Left ventricle myocardium inferior (tissue), 1 donor: ENCODE measurements around the gene WFDC11. TPM values are rescaled to one million over a fixed set of nuclear protein-coding genes. Genes with fewer than 3 reads are reported as not detected.
"Not testable (repeated sequence)": the region's sequence is repeated elsewhere in the genome, so short reads cannot be mapped to it uniquely, and the experiment has no call there.

ENCODE experiments used
- DNase-seq: peaks from one replicate; pipeline ENCODE4 v3.0.0-alpha.2; 2020
- H3K27ac ChIP-seq: fragments of 200-600 bp; replicated peaks from 2 replicates; pipeline ENCODE4 v1.8.0; 2021
- H3K27me3 ChIP-seq: fragments of 200-600 bp; 2 replicates; pipeline ENCODE4 v1.8.0; 2021; ENCODE audit warnings: low read depth
- H3K36me3 ChIP-seq: fragments of 200-600 bp; 2 replicates; pipeline ENCODE4 v1.8.0; 2021
- H3K4me1 ChIP-seq: fragments of 200-600 bp; 2 replicates; pipeline ENCODE4 v1.8.0; 2021
- H3K4me3 ChIP-seq: fragments of 200-600 bp; 2 replicates; pipeline ENCODE4 v1.8.0; 2021; ENCODE audit warnings: mild to moderate bottlenecking, moderate library complexity
- H3K9me3 ChIP-seq: fragments of 200-600 bp; replicated peaks from 2 replicates; pipeline ENCODE4 v1.8.0; 2021
- intact Hi-C: fragments of 100-400 bp; cut with micrococcal nuclease; formaldehyde crosslinking; loops from one replicate; pipeline ENCODE4 v1.11.0; 2022
- total RNA-seq: library from RNA; stranded (reverse); fragmentation: NEBNext Ultra II Directional; extraction: Animal tissue kit (Norgen Biotek cat#: 25700); gene quantifications from one replicate; pipeline ENCODE4 v1.2.1, GENCODE V29; 2021
- TF ChIP-seq, protein P1 (sequence below): fragments of 200-600 bp; IDR thresholded peaks from 2 replicates; pipeline ENCODE4 v1.8.0; 2021; ENCODE audit warnings: antibody characterized with exemption, mild to moderate bottlenecking, borderline replicate concordance
- donor health status: DM: no; HTN: yes; CAD: no; lungs with severe emphysema.

Gene WFDC11
- total RNA-seq, 1 donor from 2014 or later: not detected

DNA sequence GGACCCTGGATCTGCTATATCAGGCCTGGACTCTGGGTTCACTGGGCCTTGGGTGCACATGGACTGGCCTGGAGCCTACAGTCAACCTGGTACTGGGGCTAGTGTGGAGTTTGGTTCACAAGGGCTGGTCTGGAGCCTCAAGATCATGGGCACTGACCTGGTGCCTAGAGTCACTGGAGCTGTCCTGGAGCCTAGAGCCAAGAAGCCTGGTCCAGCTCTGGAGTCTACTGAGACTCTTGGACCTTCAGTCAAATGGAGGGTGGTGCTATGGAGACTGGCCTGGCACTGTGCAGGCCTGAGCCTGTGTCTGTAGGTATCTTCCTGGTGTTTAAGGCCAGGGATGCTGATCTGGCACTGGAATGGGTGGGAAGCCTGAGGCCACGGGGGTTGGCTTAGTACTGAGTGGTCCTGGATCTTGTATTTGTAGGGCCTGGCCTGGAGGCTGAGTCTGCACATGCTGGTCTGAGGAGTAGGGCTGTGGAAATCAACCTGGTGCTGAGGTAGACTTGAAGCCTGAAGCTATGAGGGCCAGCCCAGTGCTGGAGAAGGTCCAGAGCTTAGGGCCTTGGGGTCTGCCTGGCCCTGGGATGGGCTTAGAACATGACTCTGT lies 22.5 kb downstream of the WFDC11 start:
- DNase-seq: no peak
- Histone ChIP-seq H3K36me3 (no peaks in the 10 kb centered on the region), H3K27me3 (peaks cover 15% of the 10 kb centered on the region), H3K4me3 (no peak overlapping the region), H3K4me1 (no peaks in the 10 kb centered on the region), H3K9me3 (no peaks in the 10 kb centered on the region), H3K27ac (no peak overlapping the region)
- intact Hi-C loops: no loop called here
- TF ChIP-seq, protein P1, sequence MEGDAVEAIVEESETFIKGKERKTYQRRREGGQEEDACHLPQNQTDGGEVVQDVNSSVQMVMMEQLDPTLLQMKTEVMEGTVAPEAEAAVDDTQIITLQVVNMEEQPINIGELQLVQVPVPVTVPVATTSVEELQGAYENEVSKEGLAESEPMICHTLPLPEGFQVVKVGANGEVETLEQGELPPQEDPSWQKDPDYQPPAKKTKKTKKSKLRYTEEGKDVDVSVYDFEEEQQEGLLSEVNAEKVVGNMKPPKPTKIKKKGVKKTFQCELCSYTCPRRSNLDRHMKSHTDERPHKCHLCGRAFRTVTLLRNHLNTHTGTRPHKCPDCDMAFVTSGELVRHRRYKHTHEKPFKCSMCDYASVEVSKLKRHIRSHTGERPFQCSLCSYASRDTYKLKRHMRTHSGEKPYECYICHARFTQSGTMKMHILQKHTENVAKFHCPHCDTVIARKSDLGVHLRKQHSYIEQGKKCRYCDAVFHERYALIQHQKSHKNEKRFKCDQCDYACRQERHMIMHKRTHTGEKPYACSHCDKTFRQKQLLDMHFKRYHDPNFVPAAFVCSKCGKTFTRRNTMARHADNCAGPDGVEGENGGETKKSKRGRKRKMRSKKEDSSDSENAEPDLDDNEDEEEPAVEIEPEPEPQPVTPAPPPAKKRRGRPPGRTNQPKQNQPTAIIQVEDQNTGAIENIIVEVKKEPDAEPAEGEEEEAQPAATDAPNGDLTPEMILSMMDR: no peak

DNA sequence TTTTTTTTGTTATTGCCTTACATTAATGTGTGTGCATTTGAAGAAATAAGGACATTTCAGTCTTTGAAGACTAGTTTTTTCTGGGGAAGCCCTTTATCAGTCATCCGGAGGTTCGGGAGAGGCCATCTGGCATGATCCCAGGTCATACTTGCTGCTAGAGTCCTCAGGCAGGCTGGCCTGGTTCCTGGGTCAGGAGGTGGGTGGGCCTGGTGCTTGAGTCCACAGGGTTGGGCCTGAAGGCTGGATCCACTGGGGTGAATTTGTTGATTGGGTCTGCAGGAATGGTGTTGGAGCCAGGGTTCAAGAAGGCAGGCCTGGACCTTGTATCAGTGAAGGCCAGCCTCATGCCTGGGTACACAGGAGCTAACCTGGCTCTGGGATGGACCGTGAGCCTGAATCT lies 23.2 kb downstream of the WFDC11 start:
- Histone ChIP-seq H3K9me3 (no peaks in the 10 kb centered on the region), H3K27ac (no peak overlapping the region), H3K4me1 (no peaks in the 10 kb centered on the region), H3K4me3 (no peak overlapping the region), H3K36me3 (no peaks in the 10 kb centered on the region), H3K27me3 (peaks cover 11% of the 10 kb centered on the region)
- DNase-seq: no peak
- intact Hi-C loops: no loop called here
- TF ChIP-seq, protein P1: no peak

DNA sequence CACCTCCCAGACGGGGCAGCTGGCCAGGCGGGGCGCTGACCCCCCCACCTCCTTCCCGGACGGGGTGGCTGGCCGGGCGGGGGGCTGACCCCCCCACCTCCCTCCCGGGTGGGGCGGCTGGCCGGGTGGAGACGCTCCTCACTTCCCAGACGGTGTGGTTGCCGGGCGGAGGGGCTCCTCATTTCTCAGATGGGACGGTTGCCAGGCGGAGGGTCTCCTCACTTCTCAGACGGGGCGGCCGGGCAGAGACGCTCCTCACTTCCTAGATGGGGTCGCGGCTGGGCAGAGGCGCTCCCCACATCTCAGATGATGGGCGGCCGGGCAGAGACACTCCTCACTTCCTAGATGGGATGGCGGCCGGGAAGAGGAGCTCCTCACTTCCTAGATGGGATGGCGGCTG lies 24.2 kb downstream of the WFDC11 start:
- H3K4me3 ChIP-seq, H3K27ac ChIP-seq, H3K4me1 ChIP-seq, H3K36me3 ChIP-seq, DNase-seq, intact Hi-C loops, H3K27me3 ChIP-seq, H3K9me3 ChIP-seq: not testable (repeated sequence)

DNA sequence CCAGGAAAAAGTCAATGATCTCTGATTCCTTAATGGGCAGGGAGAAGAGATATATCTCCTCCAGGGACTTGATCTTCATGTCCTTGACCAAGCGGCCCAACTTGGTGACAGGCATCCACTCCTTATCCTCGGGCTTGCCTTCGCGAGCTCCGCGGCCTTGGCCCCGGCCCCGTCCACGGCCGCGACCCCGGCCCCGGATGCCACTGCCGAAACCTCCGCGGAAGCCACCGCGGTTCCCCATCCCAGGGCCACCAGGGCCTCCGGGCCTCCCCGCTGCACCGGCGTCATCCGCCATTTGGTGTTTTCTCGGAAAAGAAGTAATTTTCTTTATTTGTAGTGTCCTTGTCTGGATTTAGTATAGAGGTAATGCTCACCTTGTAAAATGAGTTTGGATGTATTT lies 29.0 kb downstream of the WFDC11 start:
- H3K27ac ChIP-seq, H3K36me3 ChIP-seq, H3K4me1 ChIP-seq, H3K27me3 ChIP-seq, intact Hi-C loops, H3K4me3 ChIP-seq, DNase-seq, H3K9me3 ChIP-seq: not testable (repeated sequence)

DNA sequence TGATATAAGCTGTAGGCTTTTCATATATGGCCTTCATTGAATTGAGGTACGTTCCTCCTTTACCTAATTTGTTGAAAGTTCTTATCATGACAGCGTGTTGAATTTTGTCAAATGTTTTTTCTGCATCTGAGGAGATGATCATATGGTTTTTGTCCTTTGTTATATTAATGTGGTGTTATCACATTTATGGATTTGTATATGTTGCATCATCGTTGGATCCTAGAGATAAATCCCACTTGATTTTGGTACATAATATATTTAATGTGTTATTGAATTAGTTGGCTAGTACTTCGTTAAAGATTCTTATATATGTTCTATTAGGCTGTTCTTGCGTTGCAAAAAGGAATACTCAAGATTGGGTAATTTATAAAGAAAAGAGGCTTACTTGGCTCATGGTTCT lies 30.4 kb downstream of the WFDC11 start:
- H3K4me1 ChIP-seq: no peaks in the 10 kb centered on the region
- no peak overlapping the region for H3K4me3 ChIP-seq
- intact Hi-C loops: no loop called here
- H3K9me3 ChIP-seq: peaks cover 10% of the 10 kb centered on the region
- no peak overlapping the region for H3K27ac ChIP-seq
- TF ChIP-seq, protein P1: no peak
- DNase-seq: no peak
- H3K36me3 ChIP-seq: no peaks in the 10 kb centered on the region
- H3K27me3 ChIP-seq: no peaks in the 10 kb centered on the region

DNA sequence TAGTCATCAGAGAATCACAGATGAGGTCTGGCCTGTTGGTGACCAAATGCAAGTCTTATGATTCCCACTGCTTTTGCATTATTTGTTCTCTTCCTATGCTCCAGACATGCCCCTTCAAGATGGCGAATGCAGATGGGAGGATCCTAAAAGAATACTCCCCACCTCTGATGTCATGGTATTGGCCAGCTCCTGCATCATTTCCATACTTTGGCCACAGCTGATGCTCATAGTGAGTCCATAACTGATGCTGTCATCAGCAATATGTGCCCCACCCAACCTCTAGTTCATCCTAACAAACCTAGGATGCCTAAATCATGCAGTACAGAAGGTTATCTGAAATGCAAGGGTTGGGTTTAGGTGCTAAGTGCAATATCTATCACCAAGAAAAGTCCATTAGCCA lies 33.5 kb downstream of the WFDC11 start:
- TF ChIP-seq, protein P1: no peak
- intact Hi-C loops: no loop called here
- DNase-seq: no peak

More for the DNA sequence above, 33.5 kb downstream of the WFDC11 start:
- H3K4me3 ChIP-seq: no peak overlapping the region
- H3K36me3 ChIP-seq: no peaks in the 10 kb centered on the region
- H3K4me1 ChIP-seq: no peaks in the 10 kb centered on the region
- H3K9me3 ChIP-seq: peaks cover 10% of the 10 kb centered on the region
- H3K27me3 ChIP-seq: peaks cover 4% of the 10 kb centered on the region
- H3K27ac ChIP-seq: no peak overlapping the region
